Right renal pelvis (tissue), 4 donors: ENCODE data around the gene FBXO17. TPM values are rescaled to one million over a fixed set of nuclear protein-coding genes. Genes with fewer than 3 reads are reported as not detected.
"Not testable (repeated sequence)": the region's sequence is repeated elsewhere in the genome, so short reads cannot be mapped to it uniquely, and the experiment has no call there.

Experiments
- DNase-seq, 4 donors: peaks; one replicate each; pipeline ENCODE4 v3.0.0-alpha.2; 2013; ENCODE audit warnings: low read depth in 4 of 4, low spot score in 3 of 4, missing footprints in 1 of 4
- polyA plus RNA-seq, 4 donors: library from polyadenylated mRNA; unstranded; fragments of 120-200 nt; gene quantifications; one replicate each; pipeline ENCODE4 v1.2.1, GENCODE V29; 2013; ENCODE audit not compliant: insufficient read length in 4 of 4

Gene FBXO17
- polyA plus RNA-seq, 4 donors, result 60.5 to 76.1 (median 65.7) TPM

DNA sequence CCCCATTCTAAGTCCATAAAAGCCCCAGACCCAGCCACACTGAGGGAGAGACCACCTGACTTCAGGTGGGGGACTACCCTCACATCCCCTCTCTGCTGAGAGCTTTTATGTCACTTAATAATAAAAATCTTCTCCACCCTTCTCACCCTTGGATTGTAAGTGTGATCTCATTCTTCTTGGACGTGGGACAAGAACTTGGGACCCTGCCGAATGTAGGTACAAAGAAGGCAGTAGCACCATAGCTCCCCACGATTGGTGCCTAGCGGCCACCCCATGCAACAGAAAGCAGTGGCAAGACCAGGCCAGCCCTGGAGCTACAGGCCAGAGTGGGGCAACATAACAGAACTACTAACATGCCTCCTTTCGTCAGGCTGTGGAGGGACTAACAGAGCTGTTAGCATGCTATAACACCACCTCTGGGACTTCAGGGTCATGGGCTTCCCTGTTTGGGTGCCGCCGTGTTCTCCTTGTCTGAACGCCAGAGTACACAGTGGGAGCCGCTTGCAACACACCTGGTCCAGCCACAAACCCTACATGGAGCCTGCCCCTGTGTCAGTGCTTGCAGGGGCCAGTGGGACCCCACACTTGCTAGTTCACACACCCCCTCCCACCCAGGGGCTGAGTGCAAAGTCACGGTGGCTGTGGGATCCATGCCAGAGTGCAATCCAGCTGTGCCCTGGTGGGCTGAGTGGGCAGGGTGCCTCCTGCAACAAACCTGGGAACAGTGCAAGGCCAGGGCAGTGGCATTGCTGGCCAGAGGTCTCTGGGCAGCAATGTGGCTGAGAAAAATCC is 5.2 kb upstream of the FBXO17 start:
- no peak for DNase-seq

DNA sequence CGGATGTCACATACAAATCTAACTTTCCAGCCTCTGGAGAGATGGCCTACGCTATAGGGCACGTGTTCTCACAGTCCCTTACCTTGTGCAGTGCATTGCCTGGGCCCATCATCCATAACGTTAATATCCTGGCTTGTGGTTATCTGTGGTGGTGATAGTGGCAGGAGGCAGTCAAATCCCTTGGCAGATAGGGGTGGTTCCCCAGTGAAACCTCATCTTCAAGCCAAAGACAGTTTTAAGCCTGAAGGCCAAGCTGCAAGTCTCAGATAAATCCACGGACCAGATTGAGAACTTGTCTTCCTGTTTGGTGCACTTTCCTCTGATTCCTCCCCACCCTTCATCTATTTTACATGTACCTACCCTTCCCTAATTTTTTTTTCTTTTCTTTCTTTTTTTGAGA is 4.3 kb upstream of the FBXO17 start:
- DNase-seq, result no peak

DNA sequence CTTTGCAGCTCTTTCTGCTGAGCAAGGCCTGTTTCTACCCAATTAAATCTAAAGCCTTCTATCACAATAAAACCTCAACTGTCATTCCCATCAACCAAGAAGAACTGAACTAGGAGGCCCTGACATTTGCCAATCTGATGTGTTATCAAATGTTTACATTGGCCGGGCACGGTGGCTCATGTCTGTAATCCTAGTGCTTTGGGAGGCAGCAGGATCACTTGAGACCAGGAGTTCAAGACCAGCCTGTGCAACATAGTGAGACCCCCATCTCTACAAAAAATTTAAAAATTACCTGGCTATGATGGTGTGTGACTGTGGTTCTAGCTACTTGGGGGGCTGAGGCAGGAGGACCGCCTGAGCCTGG is 2.8 kb upstream of the FBXO17 start:
- no peak for DNase-seq

DNA sequence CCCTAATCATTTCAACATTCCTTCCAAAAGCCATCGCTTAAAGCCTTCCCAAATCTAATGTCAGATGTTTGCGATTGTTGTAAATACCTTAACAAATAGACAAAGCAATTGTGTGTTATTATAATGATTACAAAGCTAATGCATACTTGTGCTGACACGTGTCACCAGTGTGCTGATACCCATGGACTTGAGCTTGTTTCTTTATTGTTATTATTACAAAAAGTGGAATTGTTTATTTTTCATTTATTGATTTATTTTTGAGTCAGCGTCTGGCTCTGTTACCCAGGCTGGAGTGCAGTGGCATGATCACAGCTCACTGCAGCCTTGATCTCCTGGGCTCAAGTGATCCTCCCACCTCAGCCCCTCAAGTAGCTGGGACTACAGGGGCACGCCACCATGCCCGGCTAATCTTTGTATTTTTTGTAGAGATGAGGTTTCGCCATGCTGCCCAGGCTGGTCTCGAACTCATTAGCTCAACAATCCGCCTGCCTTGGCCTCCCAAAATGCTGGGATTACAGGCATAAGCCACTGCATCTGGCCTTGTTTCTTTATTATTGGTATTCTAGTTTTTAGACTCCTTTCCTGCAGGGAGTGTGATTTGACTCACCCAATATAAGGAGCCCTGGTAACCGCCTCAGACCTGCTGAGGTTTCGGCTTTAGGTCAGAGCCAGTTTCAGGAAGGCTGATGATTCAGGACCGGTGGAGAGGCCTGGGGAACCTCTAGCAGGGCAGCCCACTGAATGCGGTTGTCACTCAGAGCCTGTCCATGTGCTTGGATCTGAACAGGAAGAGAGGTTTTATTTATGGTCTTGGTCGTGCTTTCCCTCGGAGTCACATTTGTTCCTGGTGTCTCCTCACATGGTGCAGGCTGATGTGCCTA is 2.1 kb upstream of the FBXO17 start:
- DNase-seq, result no peak

DNA sequence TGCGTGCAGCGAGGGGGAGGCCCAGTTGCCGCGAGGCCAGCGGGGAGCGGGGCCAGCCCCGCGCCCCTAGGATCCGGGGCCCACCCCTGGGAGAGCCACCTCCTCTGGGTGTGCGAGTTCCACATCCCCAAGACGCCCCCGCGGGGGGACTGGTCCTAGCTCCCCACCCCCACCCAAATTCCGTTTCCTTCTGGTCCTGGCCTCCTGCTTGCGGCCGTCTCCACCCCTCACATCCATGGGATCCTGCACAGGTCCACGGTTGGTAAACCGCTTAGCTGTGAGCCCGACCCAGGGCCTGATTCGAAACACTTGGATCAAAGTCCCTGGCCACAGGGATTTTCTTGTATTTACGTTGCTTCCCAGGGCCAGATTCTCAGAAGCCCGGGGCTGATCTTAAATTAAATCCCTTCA is 324 bp upstream of the FBXO17 start:
- DNase-seq, result peak; percentile 30 to 47 (median 34)

DNA sequence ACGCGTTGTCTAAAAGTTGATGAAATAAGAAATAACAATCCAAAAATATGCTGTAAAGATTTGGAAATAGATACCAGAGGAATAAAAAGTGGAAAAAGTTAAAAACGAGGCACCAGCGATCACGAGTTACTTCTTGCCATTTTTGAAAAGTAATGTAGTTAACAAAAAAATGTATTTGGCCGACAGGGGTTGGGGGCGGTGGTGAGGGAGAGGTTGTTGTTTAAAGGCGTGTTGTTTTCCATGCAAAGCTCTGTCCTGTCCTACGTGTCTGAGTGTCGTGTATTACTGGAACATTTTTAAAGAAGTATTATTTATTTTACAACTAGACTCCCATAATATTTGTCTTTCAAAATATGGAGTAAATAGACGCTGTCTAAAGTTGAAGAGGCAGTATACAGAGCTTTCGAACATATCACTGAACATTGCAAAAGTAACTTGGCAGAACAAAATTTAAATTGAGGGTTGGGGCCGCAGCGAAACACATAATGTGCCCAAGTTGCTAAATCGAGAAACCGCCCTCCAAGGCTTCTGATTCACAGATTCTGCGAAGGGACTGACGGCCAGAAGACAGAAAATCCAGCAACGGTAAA is 823 bp downstream of the FBXO17 start:
- no peak for DNase-seq

DNA sequence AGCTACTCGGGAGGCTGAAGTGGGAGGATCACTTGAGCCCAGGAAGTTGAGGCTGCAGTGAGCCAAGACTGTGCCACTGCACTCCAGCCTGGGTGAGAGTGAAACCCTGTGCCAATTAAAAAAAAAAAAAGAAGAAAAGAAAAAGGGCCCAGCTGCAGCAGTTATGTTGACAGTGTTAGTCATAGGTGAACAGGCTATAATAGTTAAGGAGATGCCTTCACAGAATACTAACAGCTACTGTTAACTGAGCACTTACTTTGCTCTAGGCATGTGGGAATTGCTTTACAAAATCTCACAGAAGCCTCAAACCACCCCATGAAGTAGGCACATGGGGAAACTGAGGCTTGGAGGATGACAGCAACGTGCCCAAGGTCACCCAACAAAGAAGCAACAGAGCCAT is 3.9 kb downstream of the FBXO17 start:
- no peak for DNase-seq

DNA sequence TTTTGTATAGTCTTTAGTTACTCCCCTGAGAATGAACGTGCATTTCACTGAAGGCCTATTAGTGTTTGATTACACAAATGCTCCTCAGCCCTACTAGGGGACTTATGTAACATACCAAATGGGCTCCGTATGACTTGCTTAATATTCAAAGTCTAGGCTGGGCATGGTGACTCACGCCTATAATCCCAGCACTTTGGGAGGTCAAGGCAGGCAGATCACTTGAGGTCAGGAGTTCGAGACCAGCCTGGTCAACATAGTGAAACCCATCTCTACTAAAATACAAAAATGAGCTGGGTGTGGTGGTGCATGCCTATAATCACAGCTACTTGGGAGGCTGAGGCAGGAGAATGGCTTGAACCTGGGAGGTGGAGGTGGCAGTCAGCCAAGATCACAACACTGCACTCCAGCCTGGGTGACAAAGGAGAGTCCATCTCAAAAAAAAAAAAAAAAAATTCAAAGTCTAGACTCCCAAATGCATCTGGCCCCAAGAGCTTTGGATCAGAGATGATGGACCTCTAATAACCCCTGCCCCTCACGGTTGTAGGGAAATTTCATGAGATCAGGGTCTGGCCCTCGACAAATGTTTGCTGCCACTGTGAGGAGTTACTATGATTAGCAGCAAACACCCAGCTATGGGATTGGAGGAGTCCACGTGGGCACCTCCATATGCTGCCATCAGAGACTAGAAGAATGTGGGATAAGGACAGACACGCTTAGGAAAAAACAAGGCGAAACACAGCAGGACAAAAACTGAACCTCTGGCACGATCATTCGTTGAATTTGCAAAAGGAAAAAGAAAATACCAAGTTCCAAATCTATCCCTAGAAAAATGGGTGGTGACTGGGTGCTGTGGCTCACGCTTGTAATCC is 4.6 kb downstream of the FBXO17 start:
- no peak for DNase-seq

DNA sequence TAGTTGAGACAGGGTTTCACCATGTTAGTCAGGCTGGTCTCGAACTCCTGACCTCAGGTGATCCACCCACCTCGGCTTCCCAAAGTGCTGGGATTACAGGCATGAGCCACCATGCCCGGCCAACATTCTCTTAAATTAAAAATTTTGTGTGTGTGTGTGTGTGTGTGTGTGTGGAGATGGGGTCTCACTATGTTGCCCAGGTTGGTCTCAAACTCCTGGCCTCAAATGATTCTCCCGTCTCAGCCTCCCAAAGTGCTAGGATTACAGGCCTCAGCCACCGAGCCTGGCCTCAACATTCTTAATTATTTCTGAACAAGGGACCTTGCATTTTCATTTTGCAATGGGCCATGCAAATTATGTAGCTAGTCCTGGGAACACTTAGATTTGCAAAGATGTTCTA is 9.4 kb downstream of the FBXO17 start:
- DNase-seq, result not testable (repeated sequence)

DNA sequence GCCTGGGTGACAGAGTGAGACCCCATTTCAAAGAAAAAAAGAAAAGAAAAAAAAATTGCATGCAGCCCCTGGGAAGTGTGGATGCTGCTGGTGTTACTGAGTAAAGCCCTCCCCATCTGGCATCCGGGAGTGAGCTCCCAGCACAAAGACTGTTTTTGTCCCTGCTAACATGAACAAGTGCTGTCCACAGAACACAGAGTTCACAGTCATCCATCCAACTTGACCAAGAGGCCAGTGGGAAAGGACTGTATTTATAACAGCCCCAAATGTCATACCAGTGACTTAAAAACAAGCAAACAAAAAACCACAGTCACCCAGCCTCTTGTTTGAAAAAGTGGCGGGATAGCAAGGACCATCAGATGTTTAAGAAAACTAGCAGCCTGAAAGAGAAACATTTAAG is 10.8 kb downstream of the FBXO17 start:
- DNase-seq, result no peak

DNA sequence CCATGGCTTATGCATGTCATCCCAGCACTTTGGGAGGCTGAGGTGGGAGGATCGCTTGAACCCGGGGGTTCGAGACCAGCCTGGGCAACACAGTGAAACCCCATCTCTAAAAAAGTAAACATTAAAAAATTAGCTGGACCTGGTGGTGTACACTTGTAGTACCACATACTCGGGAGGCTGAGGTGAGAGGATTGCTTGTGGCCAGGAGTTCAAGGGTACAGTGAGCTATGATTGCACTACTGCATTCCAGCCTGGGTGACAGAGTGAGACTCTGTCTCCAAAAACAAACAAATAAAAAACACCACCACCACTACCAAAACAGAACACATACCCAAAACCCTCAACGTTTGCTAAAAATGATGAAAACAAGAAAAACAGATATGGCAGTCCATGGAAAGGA is 15.9 kb downstream of the FBXO17 start:
- no peak for DNase-seq

DNA sequence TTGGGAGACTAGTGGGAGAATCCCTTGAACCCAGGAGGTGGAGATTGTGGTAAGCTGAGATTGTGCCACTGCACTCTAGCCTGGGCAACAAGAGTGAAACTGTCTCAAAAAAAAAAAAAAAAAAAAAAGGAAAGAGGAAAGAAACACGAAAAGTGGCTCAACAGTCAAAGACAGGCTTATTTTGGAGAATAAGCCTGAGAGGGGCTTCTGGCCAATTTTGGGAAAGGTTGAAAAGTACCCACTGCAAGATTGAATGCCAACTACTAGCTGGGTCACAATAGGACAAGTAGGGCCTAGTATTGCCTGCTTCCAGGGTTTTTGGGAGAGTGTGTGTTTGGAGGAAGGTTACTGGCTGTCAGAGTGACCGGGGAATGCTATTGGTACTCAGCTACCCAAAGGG is 17.2 kb downstream of the FBXO17 start:
- DNase-seq, result no peak

DNA sequence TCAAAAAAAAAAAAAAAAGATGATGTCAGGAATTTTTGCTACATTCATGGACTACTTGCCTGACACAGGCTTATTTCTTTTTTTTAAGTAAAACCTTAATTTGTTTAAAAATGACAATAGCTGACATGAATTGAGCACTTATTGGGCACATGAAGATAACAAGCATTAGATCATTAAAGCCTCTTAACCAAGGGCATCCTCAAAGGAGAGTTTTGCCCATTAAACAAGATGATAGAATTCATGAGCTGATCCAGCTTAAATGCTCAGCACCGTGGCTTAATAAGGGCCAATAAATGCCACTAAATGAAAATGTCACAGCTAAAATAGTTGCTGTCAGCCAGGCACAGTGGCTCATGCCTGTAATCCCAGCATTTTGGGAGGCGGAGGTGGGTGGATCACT is 19.3 kb downstream of the FBXO17 start:
- no peak for DNase-seq

DNA sequence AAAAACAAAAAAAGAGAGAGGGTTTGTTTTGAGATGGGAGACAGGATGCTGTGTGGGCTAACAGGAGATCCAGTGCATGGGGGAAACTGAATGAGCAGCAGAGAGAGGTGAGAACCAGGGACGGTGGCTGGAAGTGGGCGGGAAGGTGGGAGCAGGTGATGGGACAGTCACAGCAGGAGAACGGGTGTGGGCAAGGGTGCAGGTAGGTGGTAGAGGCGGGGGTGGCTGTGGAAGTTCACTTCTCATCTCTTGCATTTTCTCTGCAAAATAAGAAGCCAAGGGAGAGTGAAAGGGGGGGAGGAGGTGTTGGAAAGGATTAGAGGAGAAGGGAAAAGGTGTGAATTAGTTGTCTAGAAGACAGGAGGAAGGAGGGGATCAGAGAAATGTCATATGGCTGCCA is 21.9 kb downstream of the FBXO17 start:
- no peak for DNase-seq

DNA sequence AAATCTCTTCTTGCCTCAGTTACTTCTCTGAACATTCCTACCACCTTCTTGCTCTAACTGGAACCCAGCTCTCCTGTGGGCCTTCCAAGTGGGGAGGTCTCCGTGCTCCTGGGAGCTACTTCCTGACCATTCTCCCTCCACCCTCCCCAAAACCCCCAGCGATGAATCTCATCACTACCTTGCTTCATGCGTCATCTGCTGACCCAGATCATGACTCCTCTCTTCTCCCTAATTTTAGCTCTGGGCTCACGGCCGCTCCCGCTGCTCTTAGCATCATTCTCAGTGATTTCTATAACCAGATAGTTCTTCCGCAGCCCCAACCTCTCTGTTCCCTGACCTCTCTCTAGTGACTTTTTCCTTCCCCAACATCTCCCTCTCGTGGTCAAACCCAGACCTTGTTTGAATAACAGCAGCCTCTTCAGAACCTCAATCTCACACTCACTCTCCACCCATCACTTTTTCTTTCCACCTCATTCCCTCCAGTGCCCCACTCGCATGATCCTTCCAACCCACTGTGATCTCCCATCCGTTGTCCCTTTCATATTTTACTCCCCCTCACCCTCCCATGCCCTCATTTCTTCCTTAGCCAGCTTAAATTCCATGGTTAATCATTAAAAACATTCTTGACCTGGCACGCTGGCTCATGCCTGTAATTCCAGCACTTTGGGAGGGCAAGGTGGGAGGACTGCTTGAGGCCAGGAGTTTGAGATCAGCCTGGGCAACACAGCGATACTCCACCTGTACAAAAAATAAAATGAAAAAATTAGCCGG is 23.0 kb downstream of the FBXO17 start:
- peak in 2 of 4 donors; percentile 61 to 67 for DNase-seq

DNA sequence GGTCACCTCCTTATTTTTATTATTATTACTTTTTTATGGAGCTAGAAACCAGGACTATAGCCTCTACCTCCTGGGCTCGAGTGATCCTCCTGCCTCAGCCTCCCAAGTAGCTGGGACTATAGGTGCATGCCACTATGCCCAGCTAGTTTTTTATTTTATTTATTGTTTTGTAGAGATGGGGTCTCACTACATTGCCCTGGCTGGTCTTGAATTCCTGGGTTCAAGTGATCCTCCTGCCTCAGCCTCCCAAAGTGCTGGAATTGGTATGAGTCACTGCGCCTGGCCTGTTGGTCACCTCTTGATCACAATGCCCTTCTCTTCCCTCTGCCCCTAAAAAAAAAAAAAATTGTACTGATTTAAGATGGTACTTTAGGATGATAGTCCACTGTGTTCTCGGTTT is 24.4 kb downstream of the FBXO17 start:
- DNase-seq, result no peak

DNA sequence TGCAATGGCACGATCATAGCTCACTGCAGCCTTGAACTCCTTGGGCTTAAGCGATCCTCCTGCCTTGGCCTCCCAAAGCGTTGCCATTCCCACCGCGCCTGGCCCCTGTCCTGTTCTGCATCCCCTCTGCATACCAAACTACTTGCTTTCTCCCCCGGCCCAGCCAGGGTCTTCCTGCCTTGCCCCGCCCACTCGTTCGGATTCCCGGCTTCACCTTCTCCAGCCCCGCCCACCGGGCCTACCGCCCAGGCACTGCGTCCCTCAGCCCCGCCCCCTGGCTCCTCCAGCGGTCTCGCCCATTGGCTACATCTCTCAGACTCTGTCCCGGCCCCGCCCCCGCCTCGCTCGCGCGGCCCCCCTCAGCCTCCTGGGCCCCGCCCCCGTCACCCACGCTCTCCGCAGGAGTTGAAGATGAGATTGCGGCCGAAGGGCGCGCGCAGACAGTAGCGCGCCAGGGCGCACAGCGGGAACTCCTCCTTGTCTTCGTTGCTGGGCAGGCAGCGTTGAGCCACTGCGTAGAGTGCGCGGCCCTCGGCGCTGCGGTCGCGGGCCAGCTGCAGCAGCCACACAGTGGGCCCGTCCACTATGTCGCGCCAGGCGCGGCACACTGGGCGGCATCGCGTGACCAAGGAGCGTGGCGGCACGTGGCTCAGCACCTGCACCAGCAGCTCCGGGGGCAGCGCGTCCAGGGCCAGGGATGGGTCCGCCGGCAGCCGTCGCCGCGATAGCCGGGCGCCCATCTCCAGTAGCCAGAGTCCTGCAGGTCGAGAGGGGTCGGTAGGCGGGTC is 25.8 kb downstream of the FBXO17 start:
- DNase-seq, result peak; percentile 72 to 74 (median 73)

DNA sequence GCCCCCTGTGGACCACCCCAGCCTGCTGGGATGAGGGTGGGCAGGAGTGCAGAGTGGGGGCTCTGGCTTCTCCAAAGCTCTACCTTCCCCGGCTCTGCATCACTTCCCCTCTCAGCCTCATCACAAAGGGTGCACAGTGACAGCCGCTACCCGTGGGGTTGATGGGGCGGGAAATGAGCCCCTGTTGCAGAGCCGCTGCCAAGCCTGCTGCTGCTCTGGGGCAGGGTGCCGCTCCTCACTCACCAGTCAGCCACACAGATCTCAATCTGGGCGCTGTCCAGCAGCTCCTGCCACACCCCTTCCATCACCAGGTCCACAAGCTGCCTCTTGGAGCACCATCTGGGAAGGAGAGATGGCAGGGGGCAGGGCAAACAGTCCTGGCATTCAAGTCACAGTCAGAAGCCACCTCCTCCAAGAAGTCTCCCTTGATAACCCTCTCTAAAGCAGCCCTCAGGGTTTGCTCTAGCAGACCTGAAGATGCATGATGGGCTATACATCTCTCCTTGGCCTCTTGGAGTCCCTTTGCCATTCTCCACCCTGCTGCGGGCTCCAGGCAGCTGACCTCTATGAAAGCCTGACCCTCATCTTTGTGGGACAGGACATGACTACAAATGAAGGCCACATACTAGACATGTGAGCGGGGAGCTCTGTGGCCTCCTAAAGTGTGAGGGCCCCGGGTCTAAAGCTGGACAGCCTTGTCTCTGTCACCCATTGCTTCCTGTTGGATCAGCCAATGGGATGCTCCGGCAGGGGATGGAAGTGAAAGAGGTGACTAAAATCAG is 29.1 kb downstream of the FBXO17 start:
- no peak for DNase-seq
